Breast epithelium (tissue), 3 donors: ENCODE results near the gene STAT1.

Experiments
- POLR2A ChIP-seq: fragments of 450-650 bp; IDR thresholded peaks from one replicate; pipeline ENCODE4 v1.6.1; 2016; ENCODE audit warnings: antibody characterized with exemption, mild to moderate bottlenecking, moderate library complexity
- POLR2AphosphoS5 ChIP-seq, 3 donors: sonication (generic); formaldehyde crosslinking; IDR thresholded peaks; one replicate each; pipeline ENCODE4 v1.6.1; 2017; ENCODE audit warnings: antibody characterized with exemption in 3 of 3
- TF ChIP-seq, protein P1 (sequence below), 3 donors: fragments of 450-650 bp; IDR thresholded peaks; one replicate each; pipeline ENCODE4 v1.5.1; 2016 to 2017; ENCODE audit warnings: antibody characterized with exemption in 3 of 3, mild to moderate bottlenecking in 3 of 3, moderate library complexity in 3 of 3

DNA sequence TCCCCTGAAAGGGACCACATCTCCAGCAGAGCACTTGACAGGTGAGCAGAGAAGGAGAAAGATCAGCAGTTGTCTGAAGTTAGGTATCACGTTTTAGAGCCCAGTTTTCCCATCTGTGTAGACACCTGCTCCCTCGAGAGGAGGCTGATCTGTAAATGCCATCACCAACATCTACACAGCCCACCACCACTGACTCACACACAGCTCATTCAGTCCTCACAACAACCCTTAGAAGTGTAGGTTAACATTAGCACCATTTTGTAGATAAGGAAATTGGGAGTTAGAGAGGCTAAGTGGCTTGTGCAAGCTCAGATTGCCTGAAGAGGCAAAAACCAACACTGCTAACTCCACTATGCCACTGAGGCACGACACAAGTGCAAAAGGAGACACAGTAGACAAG, 37.2 kb upstream of the STAT1 start:
- TF ChIP-seq, protein P1, sequence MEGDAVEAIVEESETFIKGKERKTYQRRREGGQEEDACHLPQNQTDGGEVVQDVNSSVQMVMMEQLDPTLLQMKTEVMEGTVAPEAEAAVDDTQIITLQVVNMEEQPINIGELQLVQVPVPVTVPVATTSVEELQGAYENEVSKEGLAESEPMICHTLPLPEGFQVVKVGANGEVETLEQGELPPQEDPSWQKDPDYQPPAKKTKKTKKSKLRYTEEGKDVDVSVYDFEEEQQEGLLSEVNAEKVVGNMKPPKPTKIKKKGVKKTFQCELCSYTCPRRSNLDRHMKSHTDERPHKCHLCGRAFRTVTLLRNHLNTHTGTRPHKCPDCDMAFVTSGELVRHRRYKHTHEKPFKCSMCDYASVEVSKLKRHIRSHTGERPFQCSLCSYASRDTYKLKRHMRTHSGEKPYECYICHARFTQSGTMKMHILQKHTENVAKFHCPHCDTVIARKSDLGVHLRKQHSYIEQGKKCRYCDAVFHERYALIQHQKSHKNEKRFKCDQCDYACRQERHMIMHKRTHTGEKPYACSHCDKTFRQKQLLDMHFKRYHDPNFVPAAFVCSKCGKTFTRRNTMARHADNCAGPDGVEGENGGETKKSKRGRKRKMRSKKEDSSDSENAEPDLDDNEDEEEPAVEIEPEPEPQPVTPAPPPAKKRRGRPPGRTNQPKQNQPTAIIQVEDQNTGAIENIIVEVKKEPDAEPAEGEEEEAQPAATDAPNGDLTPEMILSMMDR (IDR thresholded peaks at IDR 0.05), result no peak
- TF ChIP-seq POLR2A, result no peak
- no peak for TF ChIP-seq POLR2AphosphoS5 (IDR thresholded peaks at IDR 0.05)
